Measurements from ENCODE around the gene NEK1.

NEK1 gene

GRCh38 chr4:169612871-169613859, 782 bp upstream of the NEK1 start:
- peak overlapping the region; percentile 96 for H3K4me3 ChIP-seq
- H3K27ac ChIP-seq: peak overlapping the region; percentile 97
- no peak for DNase-seq (ENCODE audit: low spot score)
- TF ChIP-seq CTCF (IDR thresholded peaks at IDR 0.05): peak; percentile 24

GRCh38 chr4:169611157-169611556, 1.2 kb downstream of the NEK1 start:
- DNase-seq (ENCODE audit: low spot score): no peak
- H3K4me3 ChIP-seq: peak overlapping the region; percentile 96
- no peak for TF ChIP-seq CTCF (IDR thresholded peaks at IDR 0.05)
- H3K27ac ChIP-seq: no peak overlapping the region

GRCh38 chr4:169604903-169605331, 7.5 kb downstream of the NEK1 start:
- H3K27ac ChIP-seq: peak overlapping the region; percentile 27 to 33
- no peak for TF ChIP-seq CTCF (IDR thresholded peaks at IDR 0.05)
- H3K4me3 ChIP-seq: no peak overlapping the region
- no peak for DNase-seq (ENCODE audit: low spot score)

GRCh38 chr4:169604131-169604900, 8.1 kb downstream of the NEK1 start:
- no peak overlapping the region for H3K27ac ChIP-seq
- no peak for DNase-seq (ENCODE audit: low spot score)

GRCh38 chr4:169603312-169603711, 9.1 kb downstream of the NEK1 start:
- no peak for DNase-seq (ENCODE audit: low spot score)
- H3K4me3 ChIP-seq: no peak overlapping the region
- no peak for TF ChIP-seq CTCF (IDR thresholded peaks at IDR 0.05)
- H3K27ac ChIP-seq: no peak overlapping the region

More at GRCh38 chr4:169604131-169604900, 8.1 kb downstream of the NEK1 start:
- TF ChIP-seq CTCF (IDR thresholded peaks at IDR 0.05): no peak
- H3K4me3 ChIP-seq: no peak overlapping the region

GRCh38 chr4:169601016-169601771, 11.2 kb downstream of the NEK1 start:
- no peak overlapping the region for H3K4me3 ChIP-seq
- TF ChIP-seq CTCF (IDR thresholded peaks at IDR 0.05): no peak
- no peak overlapping the region for H3K27ac ChIP-seq
- DNase-seq (ENCODE audit: low spot score): no peak
